Transverse colon (tissue), 3 donors: ENCODE measurements around the gene ARL15.

ENCODE experiments used
- EP300 ChIP-seq: sonication (generic); formaldehyde crosslinking; IDR thresholded peaks from one replicate; pipeline ENCODE4 v1.6.1; 2017; ENCODE audit warnings: antibody characterized with exemption, low read depth
- POLR2A ChIP-seq: fragments of 450-650 bp; IDR thresholded peaks from one replicate; pipeline ENCODE4 v1.6.1; 2016; ENCODE audit warnings: antibody characterized with exemption, mild to moderate bottlenecking, moderate library complexity
- TF ChIP-seq, protein P1 (sequence below), 5 experiments: fragments of 200-600 bp in 3 of 5; fragments of 450-650 bp in 2 of 5; sonication (generic) in 3 of 5; IDR thresholded peaks; 1 replicate in 2 of 5; 2 replicates in 3 of 5; pipeline ENCODE4 v1.5.1; 2016 to 2017; ENCODE audit warnings: antibody characterized with exemption in 5 of 5, inconsistent platforms in 3 of 5, mild to moderate bottlenecking in 2 of 5, moderate library complexity in 1 of 5

DNA sequence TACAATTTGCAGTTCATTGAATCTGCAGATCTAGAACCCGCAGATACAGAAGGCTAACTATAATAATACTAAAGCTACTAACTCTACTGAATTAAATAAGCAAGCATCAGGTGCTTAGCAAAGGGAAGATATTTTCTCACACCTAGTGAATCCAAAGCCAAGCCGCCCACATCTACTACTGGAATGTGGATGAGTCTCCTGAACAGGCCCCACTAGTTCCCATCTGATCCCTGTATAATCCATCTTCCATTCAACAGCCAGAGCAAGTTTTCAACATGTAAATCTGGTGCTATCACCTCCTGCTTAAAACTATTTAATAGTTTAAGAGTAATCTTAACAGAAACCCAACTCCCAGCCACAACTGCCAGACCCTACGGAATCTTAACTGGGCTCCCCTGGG lies 18.9 kb downstream of the ARL15 start:
- TF ChIP-seq, protein P1, sequence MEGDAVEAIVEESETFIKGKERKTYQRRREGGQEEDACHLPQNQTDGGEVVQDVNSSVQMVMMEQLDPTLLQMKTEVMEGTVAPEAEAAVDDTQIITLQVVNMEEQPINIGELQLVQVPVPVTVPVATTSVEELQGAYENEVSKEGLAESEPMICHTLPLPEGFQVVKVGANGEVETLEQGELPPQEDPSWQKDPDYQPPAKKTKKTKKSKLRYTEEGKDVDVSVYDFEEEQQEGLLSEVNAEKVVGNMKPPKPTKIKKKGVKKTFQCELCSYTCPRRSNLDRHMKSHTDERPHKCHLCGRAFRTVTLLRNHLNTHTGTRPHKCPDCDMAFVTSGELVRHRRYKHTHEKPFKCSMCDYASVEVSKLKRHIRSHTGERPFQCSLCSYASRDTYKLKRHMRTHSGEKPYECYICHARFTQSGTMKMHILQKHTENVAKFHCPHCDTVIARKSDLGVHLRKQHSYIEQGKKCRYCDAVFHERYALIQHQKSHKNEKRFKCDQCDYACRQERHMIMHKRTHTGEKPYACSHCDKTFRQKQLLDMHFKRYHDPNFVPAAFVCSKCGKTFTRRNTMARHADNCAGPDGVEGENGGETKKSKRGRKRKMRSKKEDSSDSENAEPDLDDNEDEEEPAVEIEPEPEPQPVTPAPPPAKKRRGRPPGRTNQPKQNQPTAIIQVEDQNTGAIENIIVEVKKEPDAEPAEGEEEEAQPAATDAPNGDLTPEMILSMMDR (IDR thresholded peaks at IDR 0.05) = no peak
- TF ChIP-seq POLR2A (no peak), EP300 (no peak)
